ENCODE data around the gene DDT. TPM values are rescaled to one million over a fixed set of nuclear protein-coding genes. Genes with fewer than 3 reads are reported as not detected.
"Not testable (repeated sequence)": the region's sequence is repeated elsewhere in the genome, so short reads cannot be mapped to it uniquely, and the experiment has no call there.

Gene DDT
- total RNA-seq, 1 donor from 2014 or later: 115 TPM

DNA sequence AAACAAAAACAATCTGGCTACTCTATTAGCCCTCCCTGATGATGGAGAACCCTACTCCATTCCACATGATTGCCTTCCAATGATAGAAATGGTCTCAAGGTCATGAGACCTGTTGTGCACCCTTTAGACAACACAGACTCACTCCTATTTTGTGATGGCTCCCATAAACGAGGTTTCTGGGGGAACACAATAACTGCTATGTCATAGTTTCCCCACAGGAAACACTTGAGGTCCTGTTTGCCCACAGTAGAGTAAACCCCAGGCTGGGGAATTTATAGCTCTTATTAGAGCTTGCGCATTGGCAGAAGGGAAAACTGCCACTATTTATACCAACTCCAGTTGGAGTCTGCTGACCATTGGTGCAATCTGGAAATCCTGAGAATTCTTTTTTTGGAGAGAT, 51.3 kb downstream of the DDT start:
- H3K27ac Mint-ChIP-seq: no peak overlapping the region
- DNase-seq (ENCODE audit: low spot score): no peak

DNA sequence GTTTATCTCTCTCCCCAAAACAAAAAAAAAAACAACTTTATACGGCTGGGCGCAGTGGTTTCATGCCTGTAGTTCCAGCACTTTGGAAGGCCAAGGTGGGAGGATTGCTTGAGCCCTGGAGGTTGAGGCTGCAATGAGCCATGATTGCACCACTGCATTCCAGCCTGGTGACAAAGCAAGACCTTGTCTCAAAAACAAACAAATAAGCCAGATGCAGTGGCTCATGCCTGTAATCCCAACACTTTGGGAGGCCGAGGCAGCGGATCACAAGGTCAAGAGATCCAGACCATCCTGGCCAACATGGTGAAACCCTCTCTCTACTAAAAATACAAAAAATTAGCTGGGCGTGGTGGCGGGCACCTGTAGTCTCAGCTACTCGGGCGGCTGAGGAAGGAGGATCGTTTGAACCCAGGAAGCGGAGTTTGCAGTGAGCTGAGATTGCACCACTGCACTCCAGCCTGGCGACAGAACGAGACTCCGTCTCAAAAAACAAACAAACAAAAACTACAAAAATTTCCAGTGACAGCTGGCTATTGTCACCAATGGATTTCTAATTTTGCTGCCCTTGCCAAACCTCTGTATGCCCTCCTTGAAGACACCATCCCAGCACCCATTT, 52.5 kb downstream of the DDT start:
- H3K27me3 Mint-ChIP-seq (ENCODE audit: insufficient read depth); H3K4me3 Mint-ChIP-seq; intact Hi-C loops (cut with micrococcal nuclease); H3K27ac Mint-ChIP-seq; H3K36me3 Mint-ChIP-seq (ENCODE audit: low read depth); H3K4me1 Mint-ChIP-seq (ENCODE audit: low read depth); DNase-seq (ENCODE audit: low spot score): not testable (repeated sequence)
- H3K9me3 Mint-ChIP-seq: peaks cover 21% of the 10 kb centered on the region

More for the DNA sequence above, 51.3 kb downstream of the DDT start:
- H3K27me3 Mint-ChIP-seq (ENCODE audit: insufficient read depth): peaks cover 3% of the 10 kb centered on the region
- peaks cover 21% of the 10 kb centered on the region for H3K9me3 Mint-ChIP-seq
- intact Hi-C loops (cut with micrococcal nuclease): no loop called here
- peaks cover 2% of the 10 kb centered on the region for H3K36me3 Mint-ChIP-seq (ENCODE audit: low read depth)
- no peak overlapping the region for H3K4me3 Mint-ChIP-seq
- no peaks in the 10 kb centered on the region for H3K4me1 Mint-ChIP-seq (ENCODE audit: low read depth)

Other genes starting within 250 kb of the DDT start
- gene ZNF70, start 223.3 kb downstream of the DDT start, total RNA-seq: 2.1 and 2.2 TPM in 2 replicates
- gene VPREB3, start 220.0 kb downstream of the DDT start, total RNA-seq: not detected in 2 replicates
- gene C22orf15, start 211.5 kb downstream of the DDT start, total RNA-seq: 0.29 and 0.49 TPM in 2 replicates
- gene CHCHD10, start 206.5 kb downstream of the DDT start, total RNA-seq: 89.1 and 96.4 TPM in 2 replicates
- gene MMP11, start 201.6 kb downstream of the DDT start, total RNA-seq: 0.34 and 0.69 TPM in 2 replicates
- gene SMARCB1, start 187.5 kb downstream of the DDT start, total RNA-seq: 92.4 and 99.8 TPM in 2 replicates
- 13.8 and 18.8 TPM in 2 replicates for gene DERL3, start 135.4 kb downstream of the DDT start, total RNA-seq
- 8.3 and 8.4 TPM in 2 replicates for gene SLC2A11, start 116.6 kb downstream of the DDT start, total RNA-seq
- gene MIF, start 80.1 kb downstream of the DDT start, total RNA-seq: 1,136 and 1,212 TPM in 2 replicates
- 0.65 and 0.91 TPM in 2 replicates for gene GSTT2B, start 13.2 kb downstream of the DDT start, total RNA-seq
- 4.0 and 4.7 TPM in 2 replicates for gene DDTL, start 7.6 kb downstream of the DDT start, total RNA-seq
- gene GSTT2, start 5.7 kb upstream of the DDT start, total RNA-seq: not detected in 2 replicates
- gene GSTT4, start 31.0 kb upstream of the DDT start, total RNA-seq: not detected in 2 replicates
- 97.6 and 98.1 TPM in 2 replicates for gene CABIN1, start 36.9 kb upstream of the DDT start, total RNA-seq
- 0.73 and 0.83 TPM in 2 replicates for gene SUSD2, start 207.0 kb upstream of the DDT start, total RNA-seq